HCT116 (cell line): ENCODE data around the gene MAEA. TPM values are rescaled to one million over a fixed set of nuclear protein-coding genes. Genes with fewer than 3 reads are reported as not detected.

Experiments used
- ATAC-seq: fragments of 200-7000 bp; cut with Tn5 transposase; 2 replicates; pipeline ENCODE4 v1.9.1; 2020; ENCODE audit warnings: mild to moderate bottlenecking, moderate library complexity
- BruUV-seq: library from RNA; stranded (reverse); fragments of 400-500 nt; replicated peaks from 2 replicates; lab custom pipeline; 2021; lab: Mats Ljungman, UMichigan
- CTCF ChIA-PET: fragments of 300-600 bp; sonication (Branson Sonifier 250); formaldehyde crosslinking; loops from one replicate; lab custom pipeline; 2021; ENCODE audit warnings: antibody characterized with exemption; lab: Charles Lee
- POLR2A ChIA-PET: fragments of 300-600, 350-600 bp; sonication (Branson Sonifier 250); formaldehyde crosslinking; loops from one replicate; lab custom pipeline; 2021; ENCODE audit warnings: antibody characterized with exemption; lab: Charles Lee
- RAD21 ChIA-PET, 2 experiments: fragments of 300-600 bp; sonication (Branson Sonifier 250); formaldehyde crosslinking; loops; one replicate each; lab custom pipeline; 2023; ENCODE audit warnings: low total read pairs in 2 of 2; ENCODE audit not compliant: uncharacterized antibody in 2 of 2, unreplicated experiment in 2 of 2, low non-redundant PET in 1 of 2; lab: Charles Lee
- DNase-seq: peaks from one replicate; pipeline ENCODE4 v3.0.0-alpha.2; 2010; ENCODE audit warnings: low read depth, low spot score
- H2AFZ ChIP-seq: fragments of 200-600 bp; shearing (Covaris generic), sonication (generic); 2 replicates; pipeline ENCODE4 v1.6.1; 2017; ENCODE audit warnings: low read depth, mixed run types, mixed read lengths, antibody characterized with exemption, low read length; ENCODE audit not compliant: poor library complexity, severe bottlenecking
- H3K27ac ChIP-seq: 2 replicates; pipeline ENCODE4 v1.5.1; 2012; ENCODE audit warnings: low read depth, low read length
- H3K27me3 ChIP-seq: fragments of 200-600 bp; sonication (generic); 2 replicates; pipeline ENCODE4 v1.6.1; 2016; ENCODE audit warnings: mixed run types, low read length, mixed read lengths; ENCODE audit not compliant: insufficient read depth
- H3K36me3 ChIP-seq, 2 experiments: fragments of 200-500 bp in 1 of 2; fragments of 200-600 bp in 1 of 2; sonication (Bioruptor generic) in 1 of 2; sonication (generic) in 1 of 2; 2 replicates each; pipeline versions ENCODE4 v1.5.1 to v1.6.1; 2014 to 2016; ENCODE audit warnings: low read length in 2 of 2, inconsistent platforms in 1 of 2, mixed read lengths in 1 of 2, mixed run types in 1 of 2; ENCODE audit not compliant: insufficient read depth in 2 of 2, control insufficient read depth in 1 of 2
- H3K4me1 ChIP-seq, 2 experiments: fragments of 200-600 bp in 1 of 2; sonication (generic) in 1 of 2; 2 replicates each; pipeline versions ENCODE4 v1.5.1 to v1.6.1; 2012 to 2017; ENCODE audit warnings: low read length in 2 of 2, inconsistent platforms in 1 of 2, mild to moderate bottlenecking in 1 of 2, mixed read lengths in 1 of 2, mixed run types in 1 of 2, moderate library complexity in 1 of 2; ENCODE audit not compliant: insufficient read depth in 2 of 2, control insufficient read depth in 1 of 2
- H3K4me2 ChIP-seq: fragments of 200-600 bp; sonication (generic); 2 replicates; pipeline ENCODE4 v1.6.1; 2017; ENCODE audit warnings: mixed run types, low read length, mixed read lengths
- H3K4me3 ChIP-seq, 2 experiments: fragments of 200-600 bp in 1 of 2; sonication (generic) in 1 of 2; replicated peaks in 1 of 2; 2 replicates each; pipeline ENCODE4 v1.5.1; 2011 to 2016; ENCODE audit warnings: low read length in 2 of 2, control low read depth in 1 of 2, low read depth in 1 of 2, mild to moderate bottlenecking in 1 of 2, mixed read lengths in 1 of 2, mixed run types in 1 of 2
- H3K79me2 ChIP-seq: fragments of 200-600 bp; sonication (generic); 2 replicates; pipeline ENCODE4 v1.6.1; 2017; ENCODE audit warnings: mild to moderate bottlenecking, mixed run types, low read length, moderate library complexity, mixed read lengths; ENCODE audit not compliant: insufficient read depth
- H3K9ac ChIP-seq: fragments of 200-600 bp; sonication (generic); 2 replicates; pipeline ENCODE4 v1.6.1; 2016; ENCODE audit warnings: low read length, mixed read lengths
- H3K9me2 ChIP-seq: fragments of 200-600 bp; sonication (generic), shearing (Covaris generic); 2 replicates; pipeline ENCODE4 v1.6.1; 2017; ENCODE audit warnings: mixed run types, mild to moderate bottlenecking, moderate library complexity; ENCODE audit not compliant: insufficient read depth
- H3K9me3 ChIP-seq, 2 experiments: fragments of 200-500 bp in 1 of 2; fragments of 200-600 bp in 1 of 2; sonication (Bioruptor generic) in 1 of 2; sonication (generic) in 1 of 2; 2 replicates each; pipeline ENCODE4 v1.6.1; 2014 to 2017; ENCODE audit warnings: low read length in 2 of 2, mixed read lengths in 2 of 2, inconsistent platforms in 1 of 2, low read depth in 1 of 2, mild to moderate bottlenecking in 1 of 2, mixed run types in 1 of 2, moderate library complexity in 1 of 2; ENCODE audit not compliant: control insufficient read depth in 1 of 2, insufficient read depth in 1 of 2
- H4K20me1 ChIP-seq: fragments of 200-600 bp; sonication (generic), shearing (Covaris generic); 2 replicates; pipeline ENCODE4 v1.6.1; 2017; ENCODE audit warnings: mixed run types, mild to moderate bottlenecking, moderate library complexity; ENCODE audit not compliant: insufficient read depth
- ATF3 ChIP-seq: IDR thresholded peaks from 2 replicates; pipeline ENCODE4 v1.6.1; 2012
- CBX3 ChIP-seq: IDR thresholded peaks from 2 replicates; pipeline ENCODE4 v1.6.1; 2012; ENCODE audit warnings: low read depth
- CEBPB ChIP-seq: IDR thresholded peaks from 2 replicates; pipeline ENCODE4 v1.6.1; 2012; ENCODE audit warnings: low read depth
- CTCF ChIP-seq, 3 experiments: fragments of 200-600 bp in 1 of 3; sonication (generic) in 1 of 3; IDR thresholded peaks in 2 of 3; conservative IDR thresholded peaks in 1 of 3; 2 replicates each; pipeline ENCODE4 v1.5.1; 2012 to 2017; ENCODE audit warnings: low read depth in 2 of 3, low read length in 2 of 3, antibody characterized with exemption in 1 of 3, borderline replicate concordance in 1 of 3, control low read depth in 1 of 3, mild to moderate bottlenecking in 1 of 3, mixed read lengths in 1 of 3, mixed run types in 1 of 3, moderate library complexity in 1 of 3; ENCODE audit not compliant: insufficient read depth in 1 of 3
- ELF1 ChIP-seq: IDR thresholded peaks from 2 replicates; pipeline ENCODE4 v1.6.1; 2012; ENCODE audit warnings: low read depth, borderline replicate concordance
- EZH2phosphoT487 ChIP-seq: fragments of 200-600 bp; IDR thresholded peaks from 2 replicates; pipeline ENCODE4 v1.6.1; 2018; ENCODE audit warnings: antibody characterized with exemption, borderline replicate concordance
- FOSL1 ChIP-seq: IDR thresholded peaks from 2 replicates; pipeline ENCODE4 v1.6.1; 2012; ENCODE audit warnings: low read depth
- JUND ChIP-seq: IDR thresholded peaks from 2 replicates; pipeline ENCODE4 v1.6.1; 2012
- POLR2A ChIP-seq: IDR thresholded peaks from 2 replicates; pipeline ENCODE4 v1.7.0; 2011; ENCODE audit warnings: borderline replicate concordance; ENCODE audit not compliant: insufficient read depth, insufficient read length; ENCODE audit errors: extremely low read depth
- POLR2AphosphoS5 ChIP-seq: IDR thresholded peaks from 2 replicates; pipeline ENCODE4 v1.6.1; 2011; ENCODE audit warnings: mild to moderate bottlenecking, low read depth, low read length, moderate library complexity
- RAD21 ChIP-seq: IDR thresholded peaks from 2 replicates; pipeline ENCODE4 v1.6.1; 2012; ENCODE audit warnings: low read depth, mild to moderate bottlenecking
- SIN3A ChIP-seq: IDR thresholded peaks from 2 replicates; pipeline ENCODE4 v1.6.1; 2012; ENCODE audit warnings: low read depth
- SRF ChIP-seq: IDR thresholded peaks from 2 replicates; pipeline ENCODE4 v1.6.1; 2012; ENCODE audit warnings: low read depth
- YY1 ChIP-seq: IDR thresholded peaks from 2 replicates; pipeline ENCODE4 v1.6.1; 2011; ENCODE audit warnings: low read length, low read depth, moderate library complexity, mild to moderate bottlenecking; ENCODE audit not compliant: insufficient replicate concordance; ENCODE audit errors: extremely low read depth
- ZBTB33 ChIP-seq: IDR thresholded peaks from 2 replicates; pipeline ENCODE4 v1.6.1; 2011; ENCODE audit warnings: mild to moderate bottlenecking, low read length, moderate library complexity; ENCODE audit not compliant: insufficient replicate concordance; ENCODE audit errors: extremely low read depth
- ZFX ChIP-seq: fragments of 450-650 bp; IDR thresholded peaks from 2 replicates; pipeline ENCODE4 v1.6.1; 2017
- ZNF274 ChIP-seq: fragments of 200-500 bp; sonication (Bioruptor generic); IDR thresholded peaks from 2 replicates; pipeline ENCODE4 v1.6.1; 2014; ENCODE audit warnings: mild to moderate bottlenecking, low read depth, low read length, inconsistent platforms
- intact Hi-C: fragments of 100-400 bp; cut with micrococcal nuclease; formaldehyde crosslinking; loops from 2 replicates; pipeline ENCODE4 v1.10.0; 2022
- total RNA-seq: library from RNA; stranded (reverse); gene quantifications from one replicate; pipeline ENCODE4 v1.2.1, GENCODE V29; 2021; ENCODE audit not compliant: unreplicated experiment
- TF ChIP-seq, protein P1 (sequence below): IDR thresholded peaks from 2 replicates; pipeline ENCODE4 v1.6.1; 2012; ENCODE audit warnings: low read depth

The MAEA gene
- total RNA-seq, 1 experiment from 2014 or later, result 88.3 TPM

DNA sequence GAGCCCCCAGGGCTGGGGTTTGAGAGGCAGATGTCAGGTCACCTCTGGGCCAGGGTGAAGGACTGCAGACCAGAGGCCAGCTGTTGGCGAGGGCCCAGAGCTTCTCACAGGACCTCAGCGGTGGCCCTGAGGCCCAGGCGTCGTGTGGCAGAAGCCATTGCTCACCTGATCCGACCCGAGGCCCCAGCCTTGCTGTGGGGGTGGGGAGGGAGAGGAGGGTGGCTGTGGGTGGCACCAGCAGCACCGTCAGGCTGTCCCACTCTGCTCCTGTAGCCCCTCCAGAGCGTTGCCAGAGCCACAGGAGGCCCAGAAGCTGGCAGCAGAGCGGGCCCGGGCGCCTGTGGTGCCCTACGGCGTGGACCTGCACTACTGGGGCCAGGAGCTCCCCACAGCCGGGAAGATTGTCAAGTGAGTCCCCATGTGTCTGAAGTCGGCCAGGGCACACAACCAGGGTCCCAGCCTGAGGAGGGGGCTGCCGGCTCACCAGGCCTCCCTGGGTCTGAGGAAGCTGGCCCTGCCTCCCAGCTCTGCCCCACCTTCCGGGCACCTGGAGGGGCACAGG, 86.2 kb downstream of the MAEA start:
- Histone ChIP-seq H3K4me1 (no peaks in the 10 kb centered on the region), H3K79me2 (no peaks in the 10 kb centered on the region), H4K20me1 (no peaks in the 10 kb centered on the region), H3K9me3 (no peaks in the 10 kb centered on the region), H3K27ac (no peak overlapping the region), H3K27me3 (no peaks in the 10 kb centered on the region), H3K36me3 (no peaks in the 10 kb centered on the region; a peak in 1 of 4 replicates), H2AFZ (no peak overlapping the region), H3K9me2 (no peaks in the 10 kb centered on the region), H3K9ac (no peak overlapping the region)
- POLR2A ChIA-PET, result no interaction called here
- CTCF ChIA-PET, result no interaction called here
- intact Hi-C loops, result no loop called here
- BruUV-seq, result no TSS peak
- no peak for ATAC-seq
- TF ChIP-seq RAD21 (no peak), YY1 (no peak), SRF (no peak), ZBTB33 (no peak), CEBPB (no peak), ZFX (no peak), ELF1 (no peak), ATF3 (no peak), EZH2phosphoT487 (no peak), POLR2AphosphoS5 (no peak), SIN3A (no peak), ZNF274 (no peak), POLR2A (no peak), CTCF (IDR thresholded peaks at IDR 0.05 in 2 of 3, conservative IDR thresholded peaks at IDR 0.05 in 1 of 3; ENCODE audit: borderline replicate concordance in 1 of 3, insufficient read depth in 1 of 3, low read depth in 2 of 3, low read length in 2 of 3) (no peak), JUND (no peak), FOSL1 (no peak), CBX3 (no peak)
- TF ChIP-seq, protein P1, sequence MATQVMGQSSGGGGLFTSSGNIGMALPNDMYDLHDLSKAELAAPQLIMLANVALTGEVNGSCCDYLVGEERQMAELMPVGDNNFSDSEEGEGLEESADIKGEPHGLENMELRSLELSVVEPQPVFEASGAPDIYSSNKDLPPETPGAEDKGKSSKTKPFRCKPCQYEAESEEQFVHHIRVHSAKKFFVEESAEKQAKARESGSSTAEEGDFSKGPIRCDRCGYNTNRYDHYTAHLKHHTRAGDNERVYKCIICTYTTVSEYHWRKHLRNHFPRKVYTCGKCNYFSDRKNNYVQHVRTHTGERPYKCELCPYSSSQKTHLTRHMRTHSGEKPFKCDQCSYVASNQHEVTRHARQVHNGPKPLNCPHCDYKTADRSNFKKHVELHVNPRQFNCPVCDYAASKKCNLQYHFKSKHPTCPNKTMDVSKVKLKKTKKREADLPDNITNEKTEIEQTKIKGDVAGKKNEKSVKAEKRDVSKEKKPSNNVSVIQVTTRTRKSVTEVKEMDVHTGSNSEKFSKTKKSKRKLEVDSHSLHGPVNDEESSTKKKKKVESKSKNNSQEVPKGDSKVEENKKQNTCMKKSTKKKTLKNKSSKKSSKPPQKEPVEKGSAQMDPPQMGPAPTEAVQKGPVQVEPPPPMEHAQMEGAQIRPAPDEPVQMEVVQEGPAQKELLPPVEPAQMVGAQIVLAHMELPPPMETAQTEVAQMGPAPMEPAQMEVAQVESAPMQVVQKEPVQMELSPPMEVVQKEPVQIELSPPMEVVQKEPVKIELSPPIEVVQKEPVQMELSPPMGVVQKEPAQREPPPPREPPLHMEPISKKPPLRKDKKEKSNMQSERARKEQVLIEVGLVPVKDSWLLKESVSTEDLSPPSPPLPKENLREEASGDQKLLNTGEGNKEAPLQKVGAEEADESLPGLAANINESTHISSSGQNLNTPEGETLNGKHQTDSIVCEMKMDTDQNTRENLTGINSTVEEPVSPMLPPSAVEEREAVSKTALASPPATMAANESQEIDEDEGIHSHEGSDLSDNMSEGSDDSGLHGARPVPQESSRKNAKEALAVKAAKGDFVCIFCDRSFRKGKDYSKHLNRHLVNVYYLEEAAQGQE, result no peak
- TF ChIP-seq, all 23 proteins: peak for 0
- Histone ChIP-seq H3K4me3 (no peak overlapping the region), H3K4me2 (no peak overlapping the region)
- RAD21 ChIA-PET, result no interaction called here
- DNase-seq, result no peak
